Peyer's patch (tissue), 4 donors: ENCODE measurements around the gene KRTAP13-3. TPM values are rescaled to one million over a fixed set of nuclear protein-coding genes. Genes with fewer than 3 reads are reported as not detected.

ENCODE experiments used
- DNase-seq, 3 donors: peaks; one replicate each; pipeline ENCODE4 v3.0.0-alpha.2; 2017 to 2019
- H3K27ac ChIP-seq, 4 donors: fragments of 200-600 bp; sonication (generic); one replicate each; pipeline ENCODE4 v1.5.1; 2016 to 2019
- H3K27me3 ChIP-seq, 2 donors: fragments of 200-600 bp; sonication (generic); one replicate each; pipeline ENCODE4 v1.5.1; 2019
- H3K36me3 ChIP-seq, 3 donors: fragments of 200-600 bp; sonication (generic); one replicate each; pipeline ENCODE4 v1.5.1; 2016 to 2019
- H3K4me1 ChIP-seq, 4 donors: fragments of 200-600 bp; sonication (generic); one replicate each; pipeline ENCODE4 v1.5.1; 2016 to 2019
- H3K4me3 ChIP-seq, 4 donors: fragments of 200-600 bp; sonication (generic); 1 replicate in 3 of 4; 2 replicates in 1 of 4; pipeline ENCODE4 v1.5.1; 2016 to 2019; ENCODE audit warnings: mild to moderate bottlenecking in 1 of 4
- H3K9me3 ChIP-seq, 4 donors: fragments of 200-600 bp; sonication (generic); one replicate each; pipeline ENCODE4 v1.5.1; 2016 to 2019; ENCODE audit warnings: mild to moderate bottlenecking in 1 of 4
- CTCF ChIP-seq, 6 experiments: fragments of 450-650 bp in 4 of 6; fragments of 200-600 bp in 2 of 6; sonication (generic) in 1 of 6; IDR thresholded peaks; one replicate each; pipeline ENCODE4 v1.5.1; 2017 to 2019; ENCODE audit warnings: antibody characterized with exemption in 6 of 6, mild to moderate bottlenecking in 3 of 6, moderate library complexity in 1 of 6
- POLR2A ChIP-seq, 2 donors: fragments of 450-650 bp; IDR thresholded peaks; one replicate each; pipeline ENCODE4 v1.5.1; 2017; ENCODE audit warnings: antibody characterized with exemption in 2 of 2, mild to moderate bottlenecking in 2 of 2, moderate library complexity in 2 of 2
- total RNA-seq, 4 donors: library from RNA; depleted of rRNA; stranded (reverse); fragments of >200 nt; gene quantifications; one replicate each; pipeline ENCODE4 v1.1.0, GENCODE V29; 2016

The KRTAP13-3 gene
- total RNA-seq, 4 donors from 2014 or later: not detected

DNA sequence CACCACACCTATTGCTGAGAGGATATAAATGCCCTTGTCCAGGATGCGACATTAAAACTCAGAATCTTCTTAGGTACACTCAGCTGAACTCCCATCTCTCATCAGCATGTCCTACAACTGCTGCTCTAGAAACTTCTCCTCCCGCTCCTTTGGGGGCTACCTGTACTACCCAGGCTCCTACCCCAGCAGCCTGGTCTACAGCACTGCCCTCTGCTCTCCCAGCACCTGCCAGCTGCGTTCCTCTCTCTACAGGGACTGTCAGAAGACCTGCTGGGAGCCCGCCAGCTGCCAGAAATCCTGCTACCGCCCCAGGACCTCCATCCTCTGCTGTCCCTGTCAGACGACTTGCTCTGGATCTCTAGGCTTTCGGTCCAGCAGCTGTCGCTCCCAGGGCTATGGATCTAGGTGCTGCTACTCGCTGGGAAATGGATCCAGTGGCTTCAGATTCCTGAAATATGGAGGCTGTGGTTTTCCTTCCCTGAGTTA, 4.5 kb upstream of the KRTAP13-3 start, which contains the start of gene KRTAP13-4:
KRTAP13-4 (plus strand) TSS at position 51 of the 486 bp plus-strand sequence; CDS start at position 107, 56 bp downstream.
- Histone ChIP-seq H3K4me3 (no peak within 1 kb of the TSS), H3K27ac (no peak within 1 kb of the TSS), H3K27me3 (no peaks in the 10 kb centered on the region), H3K36me3 (no peaks in the 10 kb centered on the region), H3K9me3 (no peaks in the 10 kb centered on the region), H3K4me1 (no peaks in the 10 kb centered on the region)
- no peak for DNase-seq
- TF ChIP-seq POLR2A (IDR thresholded peaks at IDR 0.05) (no peak), CTCF (IDR thresholded peaks at IDR 0.05) (no peak)

DNA sequence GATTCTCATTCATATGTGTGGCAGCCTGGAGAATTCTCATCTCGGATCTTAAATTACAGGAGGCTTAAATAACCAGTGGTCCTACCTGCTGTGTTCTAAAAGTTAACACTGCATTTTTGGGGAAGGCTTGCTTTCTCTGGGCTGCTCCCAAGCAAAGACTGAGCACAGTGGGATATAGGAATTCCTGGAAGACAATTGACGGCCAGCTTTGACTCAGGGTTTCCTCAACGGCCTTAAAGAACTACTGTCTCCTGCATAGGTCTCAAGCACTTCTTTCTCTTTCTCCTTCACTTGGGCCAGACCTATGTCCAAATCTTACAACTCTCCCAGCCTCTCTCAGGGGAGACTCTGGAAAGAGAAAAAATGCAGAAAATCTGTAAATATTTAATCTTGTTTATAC, 1.0 kb upstream of the KRTAP13-3 start:
- Histone ChIP-seq H3K4me3 (no peak overlapping the region), H3K9me3 (no peaks in the 10 kb centered on the region), H3K36me3 (no peaks in the 10 kb centered on the region), H3K27me3 (no peaks in the 10 kb centered on the region), H3K27ac (no peak overlapping the region), H3K4me1 (no peaks in the 10 kb centered on the region)
- DNase-seq: no peak
- no peak for TF ChIP-seq CTCF (IDR thresholded peaks at IDR 0.05)
- no peak for TF ChIP-seq POLR2A (IDR thresholded peaks at IDR 0.05)

GRCh38 chr21:30415993-30416392, 9.7 kb downstream of the KRTAP13-3 start:
- Histone ChIP-seq H3K9me3 (no peaks in the 10 kb centered on the region), H3K4me3 (no peak overlapping the region), H3K27me3 (no peaks in the 10 kb centered on the region), H3K4me1 (no peaks in the 10 kb centered on the region), H3K36me3 (no peaks in the 10 kb centered on the region), H3K27ac (no peak overlapping the region)
- no peak for TF ChIP-seq CTCF (IDR thresholded peaks at IDR 0.05)
- no peak for TF ChIP-seq POLR2A (IDR thresholded peaks at IDR 0.05)
- DNase-seq: no peak

- TF ChIP-seq CTCF (IDR thresholded peaks at IDR 0.05) (peak in 2 of 6 experiments; percentile 17 to 53), POLR2A (IDR thresholded peaks at IDR 0.05) (no peak)
- no peaks in the 10 kb centered on the region for H3K27me3 ChIP-seq
- no peak overlapping the region for H3K4me3 ChIP-seq
- no peak overlapping the region for H3K27ac ChIP-seq
- H3K4me1 ChIP-seq: no peaks in the 10 kb centered on the region
- no peaks in the 10 kb centered on the region for H3K9me3 ChIP-seq
- peak in 1 of 3 donors; percentile 52 for DNase-seq
- H3K36me3 ChIP-seq: no peaks in the 10 kb centered on the region
Observed at GRCh38 chr21:30408782-30409494, 16.8 kb downstream of the KRTAP13-3 start.

- Histone ChIP-seq H3K27me3 (no peaks in the 10 kb centered on the region), H3K9me3 (no peaks in the 10 kb centered on the region), H3K36me3 (no peaks in the 10 kb centered on the region), H3K27ac (no peak within 1 kb of the TSS), H3K4me1 (no peaks in the 10 kb centered on the region), H3K4me3 (no peak within 1 kb of the TSS)
- no peak for DNase-seq
- no peak for TF ChIP-seq POLR2A (IDR thresholded peaks at IDR 0.05)
Observed at GRCh38 chr21:30395731-30396130, 30.0 kb downstream of the KRTAP13-3 start, which contains the start of gene KRTAP13-1. Gene KRTAP13-1 (plus strand): TSS chr21:30396031. CDS start chr21:30396087, 56 bp downstream.

GRCh38 chr21:30391492-30392025, 34.2 kb downstream of the KRTAP13-3 start:
- H3K4me1 ChIP-seq: no peaks in the 10 kb centered on the region
- TF ChIP-seq CTCF (IDR thresholded peaks at IDR 0.05): no peak
- no peak for TF ChIP-seq POLR2A (IDR thresholded peaks at IDR 0.05)
- no peak overlapping the region for H3K27ac ChIP-seq
- no peaks in the 10 kb centered on the region for H3K36me3 ChIP-seq
- no peaks in the 10 kb centered on the region for H3K9me3 ChIP-seq
- H3K4me3 ChIP-seq: no peak overlapping the region
- DNase-seq: no peak
- no peaks in the 10 kb centered on the region for H3K27me3 ChIP-seq
